Stomach (tissue), 9 donors: ENCODE results near the gene PPP4R2. TPM values are rescaled to one million over a fixed set of nuclear protein-coding genes. Genes with fewer than 3 reads are reported as not detected.

ENCODE experiments used
- DNase-seq, 2 donors: peaks; one replicate each; pipeline versions ENCODE4 v3.0.0 to v3.0.0-alpha.2; 2013 to 2019
- H3K27ac ChIP-seq, 5 donors: fragments of 200-600 bp in 4 of 5; sonication (generic) in 4 of 5; one replicate each; pipeline ENCODE4 v1.5.1; 2013 to 2019; ENCODE audit warnings: mild to moderate bottlenecking in 1 of 5, moderate library complexity in 1 of 5
- H3K27me3 ChIP-seq, 3 donors: fragments of 200-600 bp; sonication (generic); one replicate each; pipeline ENCODE4 v1.5.1; 2017 to 2019; ENCODE audit warnings: mixed run types in 1 of 3
- H3K36me3 ChIP-seq, 4 donors: fragments of 200-600 bp; sonication (generic); 1 replicate in 3 of 4; 2 replicates in 1 of 4; pipeline ENCODE4 v1.5.1; 2016 to 2019
- H3K4me1 ChIP-seq, 4 donors: fragments of 200-600 bp; sonication (generic); one replicate each; pipeline ENCODE4 v1.5.1; 2016 to 2019
- H3K4me3 ChIP-seq, 4 donors: fragments of 200-600 bp; sonication (generic) in 3 of 4; one replicate each; pipeline ENCODE4 v1.5.1; 2016 to 2019; ENCODE audit warnings: mild to moderate bottlenecking in 1 of 4
- H3K9me3 ChIP-seq, 4 donors: fragments of 200-600 bp; sonication (generic); one replicate each; pipeline ENCODE4 v1.5.1; 2016 to 2019
- CTCF ChIP-seq, 7 experiments: fragments of 450-650 bp in 4 of 7; fragments of 200-600 bp in 3 of 7; sonication (generic) in 3 of 7; IDR thresholded peaks; one replicate each; pipeline ENCODE4 v1.5.1; 2016 to 2019; ENCODE audit warnings: antibody characterized with exemption in 7 of 7, control low read depth in 2 of 7, mild to moderate bottlenecking in 1 of 7
- EP300 ChIP-seq: sonication (generic); formaldehyde crosslinking; IDR thresholded peaks from one replicate; pipeline ENCODE4 v1.6.1; 2017; ENCODE audit warnings: antibody characterized with exemption
- POLR2A ChIP-seq, 4 donors: fragments of 450-650 bp; IDR thresholded peaks; one replicate each; pipeline ENCODE4 v1.6.1; 2016; ENCODE audit warnings: antibody characterized with exemption in 4 of 4, control low read depth in 2 of 4, mild to moderate bottlenecking in 1 of 4, moderate library complexity in 1 of 4
- POLR2AphosphoS5 ChIP-seq, 3 donors: sonication (generic); formaldehyde crosslinking; IDR thresholded peaks; one replicate each; pipeline ENCODE4 v1.6.1; 2016; ENCODE audit warnings: antibody characterized with exemption in 3 of 3
- WGBS, 5 donors: extraction: QIAGEN DNeasy Blood & Tissue Kit in 3 of 5; methylation state at CpG; one replicate each; pipeline versions ENCODE4 v1.1.5 to v1.1.7; 2013 to 2018; 5-methylcytosine and 5-hydroxymethylcytosine counted together
- intact Hi-C: fragments of 100-400 bp; cut with DNase I; formaldehyde crosslinking; loops from one replicate; pipeline ENCODE4 v1.15.1; 2023; ENCODE audit warnings: low total_unique reads
- polyA plus RNA-seq, 3 donors: library from polyadenylated mRNA; stranded (reverse); fragments of 200-250 nt; gene quantifications; one replicate each; pipeline ENCODE4 v1.2.3, GENCODE V29; 2013
- total RNA-seq, 5 donors: library from RNA; depleted of rRNA; stranded (reverse); fragments of >200 nt; gene quantifications; one replicate each; pipeline versions ENCODE4 v1.1.0 to v1.2.3, GENCODE V29; 2014 to 2016
- donor health status: healthy with polysubstance abuse.
- donor health status: Bipolar disorder and iron deficiency.
- donor health status: healthy.

The PPP4R2 gene
- total and polyA plus RNA-seq, 8 donors, result 10.7 to 100 (median 21.8) TPM

DNA sequence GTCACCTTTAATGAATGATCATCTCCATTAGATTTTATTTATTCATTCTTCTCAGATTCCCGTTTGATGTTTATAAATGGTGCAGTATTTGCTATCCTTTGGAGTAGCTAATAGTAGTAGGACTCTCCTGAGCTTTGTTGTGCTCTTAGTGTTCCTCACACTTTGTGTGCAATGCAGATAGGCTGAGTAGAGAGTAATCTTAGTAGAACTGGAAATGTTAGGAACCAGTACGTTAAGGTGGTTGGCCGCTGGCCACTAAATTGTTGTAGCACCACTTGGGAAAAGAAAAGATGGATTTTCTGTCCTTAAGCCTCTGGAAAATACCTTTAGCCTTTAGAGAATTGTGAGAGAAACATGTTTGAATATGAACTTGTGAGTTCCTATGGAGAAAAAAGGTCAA lies 44.9 kb downstream of the PPP4R2 start:
- TF ChIP-seq POLR2AphosphoS5 (IDR thresholded peaks at IDR 0.05) (no peak), CTCF (IDR thresholded peaks at IDR 0.05) (no peak), POLR2A (IDR thresholded peaks at IDR 0.05) (no peak), EP300 (no peak)
- peaks cover 13 to 87% (median 57%) of the 10 kb centered on the region in 4 donors for H3K4me1 ChIP-seq

DNA sequence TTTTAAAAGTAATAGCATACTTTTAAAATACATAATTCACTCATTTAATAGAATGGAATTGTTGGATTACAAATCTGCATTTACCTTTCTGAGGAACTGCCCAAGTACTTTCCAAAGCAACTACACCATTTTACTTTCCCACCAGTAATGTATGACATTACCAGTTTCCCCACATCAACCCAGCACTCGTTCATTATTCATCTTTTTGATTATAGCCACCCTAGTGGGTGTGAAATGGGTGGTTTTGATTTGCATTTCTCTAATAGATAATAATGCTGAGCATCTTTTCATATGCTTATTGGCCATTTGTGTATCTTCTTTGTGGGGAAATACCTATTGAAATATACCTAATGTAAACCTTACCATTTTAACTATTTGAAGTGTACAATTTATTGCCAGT lies 46.8 kb downstream of the PPP4R2 start:
- peaks cover 0 to 9% (median 7%) of the 10 kb centered on the region in 4 donors for H3K36me3 ChIP-seq
- 49 to 81% (median 67%) methylated on average over 1 of the region's 1 CpG for WGBS, 5 donors
- H3K4me1 ChIP-seq, result peaks cover 0 to 78% (median 42%) of the 10 kb centered on the region in 4 donors
- intact Hi-C loops, result no loop called here
- no peak for DNase-seq
- H3K27me3 ChIP-seq, result no peaks in the 10 kb centered on the region
- TF ChIP-seq EP300, result no peak
- no peak for TF ChIP-seq POLR2AphosphoS5 (IDR thresholded peaks at IDR 0.05)
- TF ChIP-seq CTCF (IDR thresholded peaks at IDR 0.05), result no peak
- TF ChIP-seq POLR2A (IDR thresholded peaks at IDR 0.05), result no peak
- no peak overlapping the region for H3K4me3 ChIP-seq
- no peaks in the 10 kb centered on the region for H3K9me3 ChIP-seq
- H3K27ac ChIP-seq, result no peak overlapping the region

More for the DNA sequence above, 44.9 kb downstream of the PPP4R2 start:
- 17 to 26% (median 20%) methylated on average over 3 of the region's 3 CpGs for WGBS, 5 donors
- Histone ChIP-seq H3K4me3 (no peak overlapping the region), H3K36me3 (no peaks in the 10 kb centered on the region), H3K9me3 (no peaks in the 10 kb centered on the region), H3K27ac (peak overlapping the region in 1 of 5 donors; percentile 2), H3K27me3 (no peaks in the 10 kb centered on the region)
- intact Hi-C loops, result no loop called here
- peak; percentile 26 to 46 for DNase-seq

DNA sequence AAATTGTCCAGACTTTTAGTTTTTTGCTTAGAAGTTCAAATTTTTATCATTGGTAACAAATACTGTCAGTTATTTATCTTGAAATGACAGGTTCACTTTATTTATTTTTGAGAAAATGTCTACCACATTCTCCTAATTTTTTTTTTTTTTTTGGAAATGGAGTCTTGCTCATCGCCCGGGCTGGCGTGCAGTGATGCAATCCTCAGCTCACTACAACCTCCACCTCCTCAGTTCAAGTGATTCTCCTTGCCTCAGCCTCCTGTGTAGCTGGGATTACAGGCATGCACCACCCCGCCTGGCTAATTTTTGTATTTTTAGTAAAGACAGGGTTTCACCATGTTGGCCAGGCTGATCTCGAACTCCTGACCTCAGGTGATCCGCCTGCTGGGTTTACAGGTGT lies 48.8 kb downstream of the PPP4R2 start:
- no peak for DNase-seq
- Histone ChIP-seq H3K27ac (no peak overlapping the region), H3K4me3 (no peak overlapping the region), H3K36me3 (peaks cover 0 to 22% (median 12%) of the 10 kb centered on the region in 4 donors), H3K27me3 (no peaks in the 10 kb centered on the region), H3K4me1 (peaks cover 0 to 67% (median 33%) of the 10 kb centered on the region in 4 donors), H3K9me3 (no peaks in the 10 kb centered on the region)
- intact Hi-C loops, result no loop called here
- no peak for TF ChIP-seq CTCF (IDR thresholded peaks at IDR 0.05)
- no peak for TF ChIP-seq POLR2A (IDR thresholded peaks at IDR 0.05)
- no peak for TF ChIP-seq POLR2AphosphoS5 (IDR thresholded peaks at IDR 0.05)
- TF ChIP-seq EP300, result no peak
- 86 to 96% (median 88%) methylated on average over 6 of the region's 6 CpGs for WGBS, 5 donors

GRCh38 chr3:73046195-73046594 lies 49.6 kb downstream of the PPP4R2 start:
- H3K27ac ChIP-seq, result no peak overlapping the region
- peaks cover 0 to 26% (median 14%) of the 10 kb centered on the region in 4 donors for H3K36me3 ChIP-seq
- H3K9me3 ChIP-seq, result no peaks in the 10 kb centered on the region
- no peak overlapping the region for H3K4me3 ChIP-seq
- peaks cover 0 to 60% (median 32%) of the 10 kb centered on the region in 4 donors for H3K4me1 ChIP-seq
- TF ChIP-seq POLR2A (IDR thresholded peaks at IDR 0.05), result no peak
- TF ChIP-seq EP300, result no peak
- no peak for TF ChIP-seq CTCF (IDR thresholded peaks at IDR 0.05)
- no peak for TF ChIP-seq POLR2AphosphoS5 (IDR thresholded peaks at IDR 0.05)
- WGBS, 5 donors, result 38 to 49% (median 45%) methylated on average over 2 of the region's 2 CpGs
- intact Hi-C loops, result no loop called here
- H3K27me3 ChIP-seq, result no peaks in the 10 kb centered on the region
- DNase-seq, result no peak
